IMR-90 (cell line): ENCODE results near the gene GHDC. TPM values are rescaled to one million over a fixed set of nuclear protein-coding genes. Genes with fewer than 3 reads are reported as not detected.
"Not testable (repeated sequence)": the region's sequence is repeated elsewhere in the genome, so short reads cannot be mapped to it uniquely, and the experiment has no call there.

Experiments
- ATAC-seq: fragments of 200-7000 bp; cut with Tn5 transposase; 2 replicates; pipeline ENCODE4 v1.9.1; 2020; ENCODE audit warnings: low read depth, mild to moderate bottlenecking, moderate library complexity
- BruUV-seq: library from RNA; stranded (reverse); fragments of 400-500 nt; replicated peaks from 2 replicates; lab custom pipeline; 2021; lab: Mats Ljungman, UMichigan
- CTCF ChIA-PET: fragments of 300-600 bp; formaldehyde crosslinking; extraction: SDS; loops from one replicate; lab custom pipeline; 2021; ENCODE audit warnings: antibody characterized with exemption; lab: Yijun Ruan, JAX
- POLR2A ChIA-PET: fragments of 300-600 bp; sonication (Branson Sonifier 250); formaldehyde crosslinking; loops from one replicate; lab custom pipeline; 2022; ENCODE audit warnings: antibody characterized with exemption; ENCODE audit not compliant: unreplicated experiment; lab: Charles Lee
- DNase-seq: peaks from one replicate; pipeline ENCODE4 v3.0.0; 2013
- H2AFZ ChIP-seq: replicated peaks from 2 replicates; pipeline ENCODE3; 2013; ENCODE audit warnings: low read length, mild to moderate bottlenecking; ENCODE audit not compliant: poor library complexity
- H2AK5ac ChIP-seq: 2 replicates; pipeline ENCODE4 v1.6.1; 2013; ENCODE audit warnings: low read depth, low read length, inconsistent platforms
- H2AK9ac ChIP-seq: replicated peaks from 2 replicates; pipeline ENCODE3; 2013; ENCODE audit warnings: mild to moderate bottlenecking, low read depth, low read length, moderate library complexity; ENCODE audit not compliant: poor library complexity
- H2BK120ac ChIP-seq: 2 replicates; pipeline ENCODE4 v1.6.1; 2013; ENCODE audit warnings: low read depth, low read length, inconsistent platforms
- H2BK15ac ChIP-seq: 3 replicates; pipeline ENCODE4 v1.6.1; 2013; ENCODE audit warnings: low read depth, low read length, inconsistent platforms
- H2BK20ac ChIP-seq: 2 replicates; pipeline ENCODE4 v1.6.1; 2013; ENCODE audit warnings: low read depth, mild to moderate bottlenecking, inconsistent platforms, low read length, moderate library complexity
- H2BK5ac ChIP-seq: 2 replicates; pipeline ENCODE4 v1.6.1; 2013; ENCODE audit warnings: mild to moderate bottlenecking, low read depth, low read length, inconsistent platforms; ENCODE audit not compliant: poor library complexity, severe bottlenecking
- H3K14ac ChIP-seq: replicated peaks from 2 replicates; pipeline ENCODE4 v1.6.1; 2013; ENCODE audit warnings: low read depth, low read length, inconsistent platforms
- H3K18ac ChIP-seq: 2 replicates; pipeline ENCODE4 v1.6.1; 2013; ENCODE audit warnings: low read depth, low read length, control low read depth
- H3K23ac ChIP-seq: 2 replicates; pipeline ENCODE4 v1.6.1; 2013; ENCODE audit warnings: low read depth, low read length, inconsistent platforms
- H3K27ac ChIP-seq: 2 replicates; pipeline ENCODE4 v1.5.1; 2013; ENCODE audit warnings: mild to moderate bottlenecking, control low read depth, low read length; ENCODE audit not compliant: insufficient read depth
- H3K27me3 ChIP-seq: 2 replicates; pipeline ENCODE4 v1.6.1; 2013; ENCODE audit warnings: low read length; ENCODE audit not compliant: control insufficient read depth, insufficient read depth
- H3K36me3 ChIP-seq: 2 replicates; pipeline ENCODE4 v1.6.1; 2013; ENCODE audit warnings: low read length, mixed read lengths; ENCODE audit not compliant: control insufficient read depth, insufficient read depth
- H3K4ac ChIP-seq: 2 replicates; pipeline ENCODE4 v1.6.1; 2013; ENCODE audit warnings: low read depth, low read length, inconsistent platforms
- H3K4me1 ChIP-seq: 2 replicates; pipeline ENCODE4 v1.6.1; 2013; ENCODE audit warnings: low read length, mixed read lengths; ENCODE audit not compliant: control insufficient read depth, insufficient read depth
- H3K4me2 ChIP-seq: 2 replicates; pipeline ENCODE4 v1.6.1; 2013; ENCODE audit warnings: low read depth, mild to moderate bottlenecking, control low read depth, low read length, moderate library complexity
- H3K4me3 ChIP-seq: 2 replicates; pipeline ENCODE4 v1.5.1; 2013; ENCODE audit warnings: low read depth, mild to moderate bottlenecking, control low read depth, low read length, moderate library complexity; ENCODE audit not compliant: insufficient read depth
- H3K56ac ChIP-seq: 2 replicates; pipeline ENCODE4 v1.6.1; 2013; ENCODE audit warnings: low read length, inconsistent platforms; ENCODE audit not compliant: insufficient read depth; ENCODE audit errors: extremely low read depth
- H3K79me1 ChIP-seq, 2 experiments: 2 replicates each; pipeline ENCODE4 v1.6.1; 2013; ENCODE audit warnings: low read length in 2 of 2, inconsistent platforms in 1 of 2, low read depth in 1 of 2
- H3K9ac ChIP-seq: 2 replicates; pipeline ENCODE4 v1.6.1; 2013; ENCODE audit warnings: low read depth, low read length, control low read depth
- H3K9me1 ChIP-seq: 2 replicates; pipeline ENCODE4 v1.6.1; 2013; ENCODE audit warnings: low read length, inconsistent platforms; ENCODE audit not compliant: insufficient read depth
- H3K9me3 ChIP-seq: 2 replicates; pipeline ENCODE4 v1.6.1; 2013; ENCODE audit warnings: low read length; ENCODE audit not compliant: control insufficient read depth, insufficient read depth
- H4K20me1 ChIP-seq: 2 replicates; pipeline ENCODE4 v1.6.1; 2013; ENCODE audit warnings: low read length, inconsistent platforms; ENCODE audit not compliant: insufficient read depth
- H4K5ac ChIP-seq: 2 replicates; pipeline ENCODE4 v1.6.1; 2013; ENCODE audit warnings: mild to moderate bottlenecking, low read depth, low read length, control low read depth
- H4K8ac ChIP-seq, 2 experiments: 2 replicates each; pipeline ENCODE4 v1.6.1; 2013; ENCODE audit warnings: low read depth in 2 of 2, low read length in 2 of 2, control low read depth in 1 of 2, inconsistent platforms in 1 of 2
- H4K91ac ChIP-seq: 2 replicates; pipeline ENCODE4 v1.6.1; 2013; ENCODE audit warnings: low read depth, low read length, inconsistent platforms; ENCODE audit not compliant: insufficient read depth
- CEBPB ChIP-seq: IDR thresholded peaks from 2 replicates; pipeline ENCODE4 v1.6.1; 2012; ENCODE audit warnings: low read depth, low read length, improper control_type of control experiment
- RCOR1 ChIP-seq: IDR thresholded peaks from 2 replicates; pipeline ENCODE4 v1.6.1; 2012; ENCODE audit warnings: mild to moderate bottlenecking, low read length, improper control_type of control experiment; ENCODE audit not compliant: insufficient replicate concordance
- WGBS, 2 experiments: methylation state at CpG; one replicate each; pipeline versions ENCODE4 v1.1.5 to v1.1.7; 2013; ENCODE audit warnings: missing lambda C conversion rate in 2 of 2; ENCODE audit not compliant: insufficient read length in 1 of 2; ENCODE audit errors: extremely low coverage in 2 of 2; 5-methylcytosine and 5-hydroxymethylcytosine counted together
- dilution Hi-C: fragments of 300-500 bp; cut with HindIII; formaldehyde crosslinking; loops from one replicate; pipeline ENCODE4 v1.14.3; 2018; ENCODE audit warnings: low sequenced_read_pairs; ENCODE audit not compliant: unreplicated experiment
- in situ Hi-C: fragments of 300-500 bp; cut with MboI; formaldehyde crosslinking; loops from 3 replicates; pipeline ENCODE4 v1.14.3; 2019; ENCODE audit warnings: low sequenced_read_pairs, inconsistent platforms, mixed read lengths
- intact Hi-C: fragments of 100-400 bp; cut with micrococcal nuclease; formaldehyde crosslinking; loops from 2 replicates; pipeline ENCODE4 v1.10.0; 2022
- polyA plus RNA-seq, 3 experiments: library from polyadenylated mRNA; depleted of rRNA; stranded (reverse); fragments of >200 nt; gene quantifications; 2 replicates each; pipeline ENCODE4 v1.2.3, GENCODE V29; 2012; ENCODE audit warnings: low replicate concordance in 1 of 3
- total RNA-seq: library from RNA; depleted of rRNA; stranded (reverse); fragments of >200 nt; gene quantifications from 2 replicates; pipeline ENCODE4 v1.2.3, GENCODE V29; 2012
- TF ChIP-seq, protein P1 (sequence below): conservative IDR thresholded peaks from 2 replicates; pipeline ENCODE4 v1.5.1; 2012; ENCODE audit warnings: mild to moderate bottlenecking, low read depth, low read length, improper control_type of control experiment

Gene GHDC
- total and polyA plus RNA-seq, 2 of the 4 experiments (the other 2 are of a cell fraction) = 5.2 to 8.1 TPM

DNA sequence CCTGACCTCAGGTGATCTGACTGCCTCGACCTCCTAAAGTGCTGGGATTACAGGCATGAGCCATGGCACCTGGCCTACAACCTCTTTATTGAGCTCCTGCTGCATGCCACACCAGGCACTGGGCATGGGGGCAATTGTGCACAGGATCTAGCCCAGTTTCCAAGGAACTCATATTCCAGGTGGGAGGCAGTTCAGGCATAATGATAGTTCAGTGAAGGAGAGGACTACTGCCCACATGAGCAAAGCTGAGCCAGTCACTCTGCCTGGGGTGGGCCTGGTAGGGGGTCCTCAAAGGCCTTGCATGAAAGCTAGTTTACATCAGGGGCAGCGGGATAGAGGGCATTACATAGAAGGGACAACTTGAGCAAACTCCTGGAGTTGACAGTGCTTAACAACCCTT is 6.5 kb downstream of the GHDC start (continued):
- TF ChIP-seq, protein P1, sequence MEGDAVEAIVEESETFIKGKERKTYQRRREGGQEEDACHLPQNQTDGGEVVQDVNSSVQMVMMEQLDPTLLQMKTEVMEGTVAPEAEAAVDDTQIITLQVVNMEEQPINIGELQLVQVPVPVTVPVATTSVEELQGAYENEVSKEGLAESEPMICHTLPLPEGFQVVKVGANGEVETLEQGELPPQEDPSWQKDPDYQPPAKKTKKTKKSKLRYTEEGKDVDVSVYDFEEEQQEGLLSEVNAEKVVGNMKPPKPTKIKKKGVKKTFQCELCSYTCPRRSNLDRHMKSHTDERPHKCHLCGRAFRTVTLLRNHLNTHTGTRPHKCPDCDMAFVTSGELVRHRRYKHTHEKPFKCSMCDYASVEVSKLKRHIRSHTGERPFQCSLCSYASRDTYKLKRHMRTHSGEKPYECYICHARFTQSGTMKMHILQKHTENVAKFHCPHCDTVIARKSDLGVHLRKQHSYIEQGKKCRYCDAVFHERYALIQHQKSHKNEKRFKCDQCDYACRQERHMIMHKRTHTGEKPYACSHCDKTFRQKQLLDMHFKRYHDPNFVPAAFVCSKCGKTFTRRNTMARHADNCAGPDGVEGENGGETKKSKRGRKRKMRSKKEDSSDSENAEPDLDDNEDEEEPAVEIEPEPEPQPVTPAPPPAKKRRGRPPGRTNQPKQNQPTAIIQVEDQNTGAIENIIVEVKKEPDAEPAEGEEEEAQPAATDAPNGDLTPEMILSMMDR = no peak
- TF ChIP-seq CEBPB (no peak), RCOR1 (no peak)

DNA sequence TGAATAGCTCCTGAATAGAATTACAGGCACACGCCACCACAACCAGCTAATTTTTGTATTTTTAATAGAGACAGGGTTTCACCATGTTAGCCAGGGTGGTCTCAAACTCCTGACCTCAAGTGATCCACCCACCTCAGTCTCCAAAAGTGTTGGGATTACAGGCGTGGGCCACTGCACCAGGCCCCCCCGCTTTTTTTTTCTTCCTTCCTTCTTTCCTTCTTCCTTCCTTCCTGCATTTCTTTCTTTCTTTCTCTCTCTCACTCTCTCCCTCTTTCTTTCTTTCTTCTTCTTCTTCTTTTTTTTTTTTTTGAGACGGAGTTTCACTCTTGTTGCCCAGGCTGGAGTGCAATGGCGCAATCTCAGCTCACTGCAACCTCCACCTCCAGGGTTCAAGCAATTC is 8.1 kb downstream of the GHDC start:
- in situ Hi-C loops, H3K4me2 ChIP-seq, H4K20me1 ChIP-seq, H2AFZ ChIP-seq, H4K8ac ChIP-seq, H3K36me3 ChIP-seq, H3K27ac ChIP-seq, H2BK15ac ChIP-seq, H2BK20ac ChIP-seq, H3K56ac ChIP-seq, POLR2A ChIA-PET, ATAC-seq, BruUV-seq, dilution Hi-C loops, H3K23ac ChIP-seq, H3K9ac ChIP-seq, H2BK5ac ChIP-seq, H2BK120ac ChIP-seq, H3K9me3 ChIP-seq, H3K9me1 ChIP-seq, intact Hi-C loops, H2AK5ac ChIP-seq, H3K4me1 ChIP-seq, H4K5ac ChIP-seq, H4K91ac ChIP-seq, H3K79me1 ChIP-seq, H3K4me3 ChIP-seq, H3K4ac ChIP-seq, CTCF ChIA-PET, H2AK9ac ChIP-seq, H3K18ac ChIP-seq, DNase-seq, H3K14ac ChIP-seq, H3K27me3 ChIP-seq: not testable (repeated sequence)
- WGBS, 2 experiments = 90% methylated on average over 2 of the region's 5 CpGs; no CpG with 5 or more reads in 1 of the 2 experiments
